GM18498 (cell line): ENCODE measurements around the gene CWF19L2.

Experiments
- ATAC-seq: cut with Tn5 transposase; IDR thresholded peaks from one replicate; pipeline ENCODE4 v1.9.1; 2021; ENCODE audit warnings: mild to moderate bottlenecking, moderate library complexity; ENCODE audit not compliant: unreplicated experiment

CWF19L2 gene

DNA sequence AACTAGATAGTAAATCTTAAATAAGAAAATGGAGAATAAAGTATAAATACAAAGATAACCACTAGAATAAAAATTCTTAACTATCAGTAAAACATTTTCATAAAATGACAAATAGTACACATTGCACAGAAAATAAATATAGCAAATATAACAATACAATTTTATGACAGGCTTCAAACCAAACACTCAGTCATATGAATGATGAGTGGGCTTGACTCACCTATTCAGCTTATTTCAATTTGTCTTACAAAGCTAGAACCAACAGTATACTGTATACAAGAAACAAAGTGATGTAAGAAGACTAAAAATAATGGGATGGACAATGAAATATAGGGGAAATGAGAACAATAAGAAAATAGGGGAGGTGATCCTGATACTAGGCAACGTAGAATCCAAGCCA, 141.2 kb downstream of the CWF19L2 start:
- ATAC-seq = no peak

DNA sequence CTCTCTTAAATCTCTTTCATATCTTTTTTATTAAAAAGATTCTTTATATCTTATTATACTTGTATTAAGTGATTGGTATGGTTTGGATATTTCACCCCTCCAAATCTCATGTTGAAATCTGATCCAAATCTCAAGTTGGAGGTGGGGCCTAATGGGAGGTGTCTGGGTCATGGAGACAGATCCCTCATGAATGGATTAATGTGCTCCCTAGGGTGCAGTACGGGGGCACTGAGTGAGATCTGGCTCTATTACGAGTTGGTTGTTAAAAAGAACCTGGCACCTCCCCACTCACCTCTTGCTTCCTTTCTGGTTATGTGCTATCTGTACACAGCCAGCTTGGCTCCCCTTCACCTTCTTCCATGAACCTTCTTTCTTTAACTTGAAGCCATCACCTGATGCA, 149.6 kb downstream of the CWF19L2 start:
- ATAC-seq = no peak

DNA sequence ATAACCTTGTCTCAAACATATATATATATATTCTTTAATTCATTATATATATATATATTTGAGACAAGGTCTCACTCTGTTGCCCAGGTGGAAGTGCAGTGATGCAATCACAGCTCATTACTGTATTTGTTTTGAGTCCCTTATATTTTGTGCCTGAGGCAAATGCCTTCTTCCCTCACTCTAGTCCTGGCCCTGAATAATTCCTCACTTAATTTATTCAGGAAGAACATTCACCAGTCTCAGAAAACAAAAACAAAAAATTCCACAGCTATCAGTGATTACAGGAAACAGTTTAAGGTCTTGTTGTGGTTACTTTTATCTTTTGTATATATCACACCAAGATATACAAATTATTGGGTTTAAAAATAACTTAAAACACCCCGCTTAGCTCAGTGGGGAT, 155.7 kb downstream of the CWF19L2 start:
- no peak for ATAC-seq

DNA sequence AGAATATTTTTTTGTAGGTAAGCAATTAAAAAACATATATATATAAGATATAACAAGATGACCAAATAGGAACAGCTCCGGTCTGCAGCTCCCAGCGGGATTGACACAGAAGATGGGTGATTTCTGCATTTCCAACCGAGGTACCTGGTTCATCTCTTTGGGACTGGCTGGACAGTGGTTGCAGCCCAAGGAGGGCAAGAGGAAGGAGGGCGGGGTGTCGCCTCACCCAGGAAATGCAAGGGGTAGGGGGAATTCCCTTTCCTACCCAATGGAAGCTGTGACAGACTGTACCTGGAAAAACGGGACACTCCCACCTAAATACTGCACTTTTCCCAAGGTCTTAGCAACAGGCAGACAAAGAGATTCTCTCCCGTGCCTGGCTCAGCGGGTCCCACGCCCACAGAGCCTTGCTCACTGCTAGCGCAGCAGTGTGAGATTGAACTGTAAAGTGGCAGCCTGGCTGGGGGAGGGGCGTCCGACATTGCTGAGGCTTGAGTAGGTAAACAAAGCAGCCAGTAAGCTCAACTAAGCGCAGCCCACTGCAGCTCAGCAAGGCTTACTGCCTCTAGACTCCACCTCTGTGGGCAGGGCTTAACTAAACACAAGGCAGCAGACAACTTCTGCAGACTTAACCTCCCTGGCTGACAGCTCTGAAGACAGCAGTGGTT, 163.8 kb downstream of the CWF19L2 start:
- ATAC-seq = no peak

DNA sequence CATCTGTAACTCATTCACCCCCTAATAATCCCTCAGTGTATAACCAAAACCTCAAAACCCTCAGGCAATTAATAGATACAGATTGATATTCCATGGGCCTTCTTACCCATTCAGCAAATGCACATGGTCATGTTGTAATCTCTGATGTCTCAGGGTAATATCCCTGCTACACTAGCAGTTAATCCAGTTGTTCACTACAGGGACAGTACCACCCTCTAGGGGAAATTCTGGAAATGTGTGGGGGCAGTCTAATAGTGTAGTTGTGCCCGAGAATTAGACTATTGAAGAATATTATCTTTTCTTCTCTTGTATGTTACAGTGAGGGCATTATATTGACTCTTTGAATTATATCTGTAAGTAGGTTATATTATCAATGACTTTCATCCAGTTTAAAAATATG, 175.4 kb downstream of the CWF19L2 start:
- no peak for ATAC-seq
